ENCODE results near the gene CLCNKB.
"Not testable (repeated sequence)": the region's sequence is repeated elsewhere in the genome, so short reads cannot be mapped to it uniquely, and the experiment has no call there.

Gene CLCNKB

GRCh38 chr1:16014509-16015482 is 28.8 kb upstream of the CLCNKB start:
- DNase-seq: peak; percentile 30
- in situ Hi-C loops (cut with MboI; ENCODE audit: low pct_unique_long_range_greater_than_20kb, low sequenced_read_pairs): no loop called here

- in situ Hi-C loops (cut with MboI; ENCODE audit: low pct_unique_long_range_greater_than_20kb, low sequenced_read_pairs): no loop called here
- no peak for DNase-seq
Measured at GRCh38 chr1:16015491-16015890, 28.1 kb upstream of the CLCNKB start.

- no peak for DNase-seq
- in situ Hi-C loops (cut with MboI; ENCODE audit: low pct_unique_long_range_greater_than_20kb, low sequenced_read_pairs): no loop called here
Measured at GRCh38 chr1:16015960-16016901, 27.4 kb upstream of the CLCNKB start.

GRCh38 chr1:16017076-16017460 is 26.5 kb upstream of the CLCNKB start:
- DNase-seq: no peak
- in situ Hi-C loops (cut with MboI; ENCODE audit: low pct_unique_long_range_greater_than_20kb, low sequenced_read_pairs): no loop called here

GRCh38 chr1:16017461-16018303 is 25.9 kb upstream of the CLCNKB start, which contains the start of gene HSPB7:
TSS of gene HSPB7 (minus strand) at chr1:16018043. CDS start at chr1:16017963, 80 bp downstream.
- no peak for DNase-seq
- in situ Hi-C loops (cut with MboI; ENCODE audit: low pct_unique_long_range_greater_than_20kb, low sequenced_read_pairs): no loop called here

- in situ Hi-C loops (cut with MboI; ENCODE audit: low pct_unique_long_range_greater_than_20kb, low sequenced_read_pairs): no loop called here
Measured at GRCh38 chr1:16018308-16018707, 25.3 kb upstream of the CLCNKB start.

GRCh38 chr1:16018749-16019643 is 24.6 kb upstream of the CLCNKB start:
- DNase-seq: no peak
- in situ Hi-C loops (cut with MboI; ENCODE audit: low pct_unique_long_range_greater_than_20kb, low sequenced_read_pairs): no loop called here

More at GRCh38 chr1:16018308-16018707, 25.3 kb upstream of the CLCNKB start:
- DNase-seq: no peak

GRCh38 chr1:16019644-16020277 is 23.8 kb upstream of the CLCNKB start:
- in situ Hi-C loops (cut with MboI; ENCODE audit: low pct_unique_long_range_greater_than_20kb, low sequenced_read_pairs): no loop called here
- DNase-seq: no peak

GRCh38 chr1:16020325-16020724 is 23.3 kb upstream of the CLCNKB start:
- in situ Hi-C loops (cut with MboI; ENCODE audit: low pct_unique_long_range_greater_than_20kb, low sequenced_read_pairs): no loop called here
- DNase-seq: no peak

GRCh38 chr1:16020878-16021277 is 22.7 kb upstream of the CLCNKB start:
- in situ Hi-C loops (cut with MboI; ENCODE audit: low pct_unique_long_range_greater_than_20kb, low sequenced_read_pairs); DNase-seq: not testable (repeated sequence)

GRCh38 chr1:16021681-16022080 is 21.9 kb upstream of the CLCNKB start, which contains the start of gene CLCNKA:
TSS of gene CLCNKA (plus strand) at chr1:16022036. CDS start at chr1:16022620, 584 bp downstream.
- in situ Hi-C loops (cut with MboI; ENCODE audit: low pct_unique_long_range_greater_than_20kb, low sequenced_read_pairs): no loop called here
- no peak for DNase-seq

GRCh38 chr1:16022393-16022792 is 21.2 kb upstream of the CLCNKB start:
- DNase-seq: no peak
- in situ Hi-C loops (cut with MboI; ENCODE audit: low pct_unique_long_range_greater_than_20kb, low sequenced_read_pairs): no loop called here

- DNase-seq: no peak
- in situ Hi-C loops (cut with MboI; ENCODE audit: low pct_unique_long_range_greater_than_20kb, low sequenced_read_pairs): no loop called here
Measured at GRCh38 chr1:16023050-16023653, 20.4 kb upstream of the CLCNKB start.

GRCh38 chr1:16026302-16026701 is 17.3 kb upstream of the CLCNKB start:
- DNase-seq; in situ Hi-C loops (cut with MboI; ENCODE audit: low pct_unique_long_range_greater_than_20kb, low sequenced_read_pairs): not testable (repeated sequence)

GRCh38 chr1:16026723-16027484 is 16.7 kb upstream of the CLCNKB start:
- in situ Hi-C loops (cut with MboI; ENCODE audit: low pct_unique_long_range_greater_than_20kb, low sequenced_read_pairs): no loop called here
- no peak for DNase-seq

- in situ Hi-C loops (cut with MboI; ENCODE audit: low pct_unique_long_range_greater_than_20kb, low sequenced_read_pairs): no loop called here
- no peak for DNase-seq
Measured at GRCh38 chr1:16028237-16029002, 15.2 kb upstream of the CLCNKB start.

Data from KBM-7 (cell line).